Pancreas (tissue), 10 donors: ENCODE data around the gene ESRRG. TPM values are rescaled to one million over a fixed set of nuclear protein-coding genes. Genes with fewer than 3 reads are reported as not detected.

Experiments used
- ATAC-seq, 4 donors: fragments of 200-7000 bp; cut with Tn5 transposase; one replicate each; pipeline versions ENCODE4 v1.8.0 to v1.9.1; 2020; ENCODE audit warnings: mild to moderate bottlenecking in 4 of 4, moderate library complexity in 4 of 4
- DNase-seq, 6 donors: peaks; one replicate each; pipeline ENCODE4 v3.0.0-alpha.2; 2020
- FAIRE-seq: peaks from 2 replicates; lab custom pipeline; 2012; peaks lifted over from hg19 to GRCh38; lab: Jason Lieb, UNC
- H3K27ac ChIP-seq, 4 donors: fragments of 200-600 bp; sonication (generic); 1 replicate in 3 of 4; 2 replicates in 1 of 4; pipeline versions ENCODE4 v1.5.0 to v1.8.0; 2020
- H3K27me3 ChIP-seq, 4 donors: fragments of 200-600 bp; one replicate each; pipeline ENCODE4 v1.8.0; 2021
- H3K36me3 ChIP-seq, 3 donors: fragments of 200-600 bp; sonication (generic) in 1 of 3; one replicate each; pipeline versions ENCODE4 v1.5.0 to v1.8.0; 2020 to 2021
- H3K4me1 ChIP-seq, 3 donors: fragments of 200-600 bp; one replicate each; pipeline ENCODE4 v1.8.0; 2021
- H3K4me3 ChIP-seq, 4 donors: fragments of 200-600 bp; sonication (generic) in 2 of 4; one replicate each; pipeline versions ENCODE4 v1.5.0 to v1.8.0; 2020 to 2021
- H3K9me3 ChIP-seq, 4 donors: fragments of 200-600 bp; one replicate each; pipeline ENCODE4 v1.8.0; 2021
- CTCF ChIP-seq, 4 donors: fragments of 200-600 bp; sonication (generic) in 3 of 4; IDR thresholded peaks; one replicate each; pipeline versions ENCODE4 v1.5.0 to v1.8.0; 2021; ENCODE audit warnings: antibody characterized with exemption in 4 of 4
- WGBS, 2 donors: extraction: QIAGEN DNeasy Blood & Tissue Kit; methylation state at CpG; one replicate each; pipeline ENCODE4 v1.1.7; 2013; 5-methylcytosine and 5-hydroxymethylcytosine counted together
- intact Hi-C, 3 donors: fragments of 100-400 bp; cut with DNase I; formaldehyde crosslinking; loops; one replicate each; pipeline versions ENCODE4 v1.11.1 to v1.14.2; 2022
- polyA plus RNA-seq, 2 donors: library from polyadenylated mRNA; stranded (reverse); fragments of 200-250 nt; gene quantifications; one replicate each; pipeline ENCODE4 v1.2.3, GENCODE V29; 2013
- total RNA-seq, 6 donors: library from RNA; stranded (reverse); fragmentation: NEBNext Ultra II Directional in 4 of 6; extraction: Animal tissue kit (Norgen Biotek cat#: 25700) in 4 of 6; gene quantifications; one replicate each; pipeline versions ENCODE4 v1.2.1 to v1.2.4, GENCODE V29; 2021 to 2023
- donor health status: healthy with polysubstance abuse.
- donor health status: DM: no; HTN: no; CAD: no; lungs with moderate emphysema.
- donor health status: DM: no; HTN: no; CAD: no.
- donor health status: control.
- donor health status: control.
- donor health status: Bipolar disorder and iron deficiency.
- donor health status: DM: yes; HTN: yes; CAD: no.
- donor health status: DM: no; HTN: no; CAD: no.
- donor health status: DM: no; HTN: no; CAD: no.
- donor health status: DM: yes; HTN: yes; CAD: no.

ESRRG gene
- total and polyA plus RNA-seq, 8 donors, result 3.5 to 14.9 (median 10.4) TPM

- H3K4me3 ChIP-seq, result no peak overlapping the region
- no peak for DNase-seq
- ATAC-seq, result no peak
- H3K27me3 ChIP-seq, result no peaks in the 10 kb centered on the region
- intact Hi-C loops, result no loop called here
- no peaks in the 10 kb centered on the region for H3K36me3 ChIP-seq
- no peaks in the 10 kb centered on the region for H3K4me1 ChIP-seq
- H3K9me3 ChIP-seq, result no peaks in the 10 kb centered on the region
- no peak for TF ChIP-seq CTCF (IDR thresholded peaks at IDR 0.05)
- FAIRE-seq, result no peak
- H3K27ac ChIP-seq, result no peak overlapping the region
Observed at GRCh38 chr1:216554934-216555333, 168.3 kb downstream of the ESRRG start.

GRCh38 chr1:216553766-216554165, 169.5 kb downstream of the ESRRG start:
- no peaks in the 10 kb centered on the region for H3K36me3 ChIP-seq
- ATAC-seq, result no peak
- intact Hi-C loops, result no loop called here
- TF ChIP-seq CTCF (IDR thresholded peaks at IDR 0.05), result no peak
- FAIRE-seq, result no peak
- no peak for DNase-seq
- no peaks in the 10 kb centered on the region for H3K4me1 ChIP-seq
- WGBS, 2 donors, result 95 to 97% methylated on average over 3 of the region's 3 CpGs
- no peak overlapping the region for H3K4me3 ChIP-seq
- H3K9me3 ChIP-seq, result no peaks in the 10 kb centered on the region
- H3K27me3 ChIP-seq, result no peaks in the 10 kb centered on the region
- no peak overlapping the region for H3K27ac ChIP-seq

GRCh38 chr1:216553040-216553439, 170.2 kb downstream of the ESRRG start:
- FAIRE-seq, result no peak
- DNase-seq, result no peak
- intact Hi-C loops, result no loop called here
- Histone ChIP-seq H3K36me3 (no peaks in the 10 kb centered on the region), H3K9me3 (no peaks in the 10 kb centered on the region), H3K27ac (no peak overlapping the region), H3K4me1 (no peaks in the 10 kb centered on the region), H3K27me3 (no peaks in the 10 kb centered on the region), H3K4me3 (no peak overlapping the region)
- no peak for ATAC-seq
- 58 to 73% methylated on average over 1 of the region's 1 CpG for WGBS, 2 donors
- TF ChIP-seq CTCF (IDR thresholded peaks at IDR 0.05), result no peak

GRCh38 chr1:216549796-216550195, 173.4 kb downstream of the ESRRG start:
- Histone ChIP-seq H3K9me3 (no peaks in the 10 kb centered on the region), H3K4me1 (no peaks in the 10 kb centered on the region), H3K4me3 (no peak overlapping the region), H3K27me3 (no peaks in the 10 kb centered on the region), H3K27ac (no peak overlapping the region), H3K36me3 (no peaks in the 10 kb centered on the region)
- no peak for TF ChIP-seq CTCF (IDR thresholded peaks at IDR 0.05)
- WGBS, 2 donors, result 76% methylated on average over 4 of the region's 4 CpGs
- FAIRE-seq, result no peak
- intact Hi-C loops, result no loop called here
- no peak for DNase-seq
- no peak for ATAC-seq

GRCh38 chr1:216542741-216543140, 180.5 kb downstream of the ESRRG start:
- ATAC-seq, result no peak

More at GRCh38 chr1:216542741-216543140, 180.5 kb downstream of the ESRRG start:
- Histone ChIP-seq H3K4me3 (no peak overlapping the region), H3K36me3 (no peaks in the 10 kb centered on the region), H3K27me3 (no peaks in the 10 kb centered on the region), H3K4me1 (no peaks in the 10 kb centered on the region), H3K27ac (no peak overlapping the region), H3K9me3 (no peaks in the 10 kb centered on the region)
- FAIRE-seq, result no peak
- WGBS, 2 donors, result 56 to 70% methylated on average over 2 of the region's 2 CpGs
- DNase-seq, result no peak
- intact Hi-C loops, result no loop called here
- no peak for TF ChIP-seq CTCF (IDR thresholded peaks at IDR 0.05)
